Stimulated activated CD4-positive, alpha-beta T cell treated with anti-CD3 and anti-CD28 coated beads, Interleukin-1b, Interleukin-23, amount 100 ng/mL, for 4 hours (primary cell): ENCODE measurements around the gene TRIM33.

Source experiments
- DNase-seq, 2 donors: peaks; one replicate each; pipeline ENCODE4 v3.0.0-alpha.2; 2020; ENCODE audit warnings: low read depth in 2 of 2

The TRIM33 gene

DNA sequence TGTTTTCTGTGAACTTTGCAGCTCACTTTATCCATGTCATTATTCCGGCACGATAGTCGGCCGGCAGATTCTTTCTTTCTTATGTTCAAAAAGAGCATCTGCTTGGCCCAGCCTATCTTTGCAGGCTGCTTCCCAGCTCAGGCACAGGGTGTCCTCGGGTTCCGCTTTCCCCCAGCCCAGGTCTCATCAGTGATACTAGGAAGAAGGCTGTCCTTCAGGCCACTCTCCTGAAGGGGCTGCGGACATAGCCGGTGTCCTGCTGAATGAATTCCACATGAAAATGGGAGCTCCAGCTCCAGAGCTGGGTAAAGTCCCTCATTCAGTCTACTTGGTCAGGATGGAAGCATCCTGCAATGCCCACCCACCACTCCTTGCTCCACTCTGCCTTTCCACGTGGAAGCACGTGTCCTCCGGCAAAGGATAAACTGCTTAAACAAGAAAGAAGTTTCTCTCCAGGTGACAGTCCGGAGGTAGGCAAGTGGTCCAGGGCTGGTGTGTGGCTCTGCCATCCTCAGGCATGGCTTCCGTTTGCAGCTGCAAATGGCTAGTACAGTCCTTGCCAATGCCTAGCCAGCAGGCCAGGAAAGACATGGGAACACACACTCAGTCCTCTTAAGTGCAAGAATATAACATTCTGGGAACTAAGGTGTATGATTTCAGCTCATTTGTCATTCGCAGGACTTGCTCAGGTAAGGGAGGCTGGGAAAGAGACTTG lies 161.0 kb downstream of the TRIM33 start:
- DNase-seq, result no peak

DNA sequence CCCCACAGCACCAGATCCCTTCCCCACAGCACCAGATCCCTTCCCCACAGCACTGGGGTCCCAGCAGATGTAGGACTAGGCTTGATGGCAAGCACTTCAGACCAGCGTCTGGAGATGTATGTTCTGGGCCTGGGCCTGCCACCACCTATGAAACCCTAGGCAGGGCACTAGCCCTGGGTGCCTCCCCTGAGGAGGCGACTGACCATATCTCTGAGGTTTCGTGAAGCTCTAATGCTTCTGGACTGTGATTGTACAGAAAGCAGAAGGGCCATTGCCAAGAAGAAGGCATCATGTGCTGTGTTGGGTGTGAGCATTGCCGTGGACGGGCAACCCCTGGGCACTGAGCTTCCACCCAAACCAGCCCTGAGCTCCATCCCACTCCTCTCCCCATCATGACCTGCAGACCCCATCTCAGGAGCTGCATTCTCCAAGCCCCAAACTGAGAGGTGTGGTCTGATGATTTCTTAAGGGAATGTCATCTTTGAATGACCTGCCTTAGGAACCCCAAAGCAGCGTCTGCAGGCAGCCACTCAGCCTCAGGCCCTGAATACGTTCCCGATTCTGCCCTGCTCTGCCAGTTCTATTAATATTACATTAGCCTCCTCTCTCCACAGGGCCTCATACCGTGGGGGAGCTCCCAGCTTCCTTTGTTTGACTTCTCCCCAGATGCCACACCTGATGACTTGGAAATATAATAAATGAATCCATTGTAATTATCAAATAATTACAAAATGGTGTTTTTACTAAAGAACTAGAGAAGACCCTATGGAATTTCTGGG lies 163.4 kb downstream of the TRIM33 start:
- DNase-seq, result no peak

- DNase-seq, result peak; percentile 97
These were observed 164.4 kb downstream of the TRIM33 start for GRCh38 chr1:114346480-114347029.

DNA sequence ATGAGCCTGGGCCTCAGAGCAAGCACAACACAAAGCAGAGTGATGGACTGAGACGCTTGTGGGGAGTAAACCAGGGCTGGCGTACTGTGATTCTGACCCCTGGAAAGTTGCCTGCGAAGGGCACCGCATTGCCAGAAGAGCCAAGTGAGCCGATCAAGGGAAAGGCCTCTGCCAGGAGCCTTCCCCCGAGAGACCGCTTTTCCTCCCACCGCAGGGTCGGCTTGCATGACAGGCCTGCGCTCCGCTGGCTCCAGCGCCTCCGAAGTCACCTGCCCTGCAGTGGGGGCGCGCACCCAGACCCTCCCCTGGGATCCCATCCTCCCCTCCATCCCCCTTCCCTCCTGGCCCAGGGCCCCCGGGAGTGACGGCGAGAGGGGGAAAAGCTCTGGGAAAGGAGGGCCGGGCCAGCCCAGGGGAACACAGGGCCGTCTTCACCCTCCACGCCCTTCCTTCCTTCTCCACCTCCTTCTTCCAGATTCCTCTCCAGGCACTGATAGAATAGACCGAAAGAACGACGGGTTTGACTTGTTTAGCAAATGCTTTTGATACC lies 165.0 kb downstream of the TRIM33 start:
- no peak for DNase-seq

- DNase-seq, result no peak
These were observed 166.3 kb downstream of the TRIM33 start for GRCh38 chr1:114344656-114345055.
